ENCODE results near the gene MAPKAP1.

The MAPKAP1 gene

GRCh38 chr9:125612616-125613015 lies 94.4 kb downstream of the MAPKAP1 start:
- TF ChIP-seq, protein P1, sequence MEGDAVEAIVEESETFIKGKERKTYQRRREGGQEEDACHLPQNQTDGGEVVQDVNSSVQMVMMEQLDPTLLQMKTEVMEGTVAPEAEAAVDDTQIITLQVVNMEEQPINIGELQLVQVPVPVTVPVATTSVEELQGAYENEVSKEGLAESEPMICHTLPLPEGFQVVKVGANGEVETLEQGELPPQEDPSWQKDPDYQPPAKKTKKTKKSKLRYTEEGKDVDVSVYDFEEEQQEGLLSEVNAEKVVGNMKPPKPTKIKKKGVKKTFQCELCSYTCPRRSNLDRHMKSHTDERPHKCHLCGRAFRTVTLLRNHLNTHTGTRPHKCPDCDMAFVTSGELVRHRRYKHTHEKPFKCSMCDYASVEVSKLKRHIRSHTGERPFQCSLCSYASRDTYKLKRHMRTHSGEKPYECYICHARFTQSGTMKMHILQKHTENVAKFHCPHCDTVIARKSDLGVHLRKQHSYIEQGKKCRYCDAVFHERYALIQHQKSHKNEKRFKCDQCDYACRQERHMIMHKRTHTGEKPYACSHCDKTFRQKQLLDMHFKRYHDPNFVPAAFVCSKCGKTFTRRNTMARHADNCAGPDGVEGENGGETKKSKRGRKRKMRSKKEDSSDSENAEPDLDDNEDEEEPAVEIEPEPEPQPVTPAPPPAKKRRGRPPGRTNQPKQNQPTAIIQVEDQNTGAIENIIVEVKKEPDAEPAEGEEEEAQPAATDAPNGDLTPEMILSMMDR (IDR thresholded peaks at IDR 0.05) = no peak
- no peak for TF ChIP-seq ZFX (IDR thresholded peaks at IDR 0.05; ENCODE audit: borderline replicate concordance)
- H3K27ac ChIP-seq = no peak overlapping the region

- TF ChIP-seq, protein P1 (IDR thresholded peaks at IDR 0.05) = no peak
- no peak for TF ChIP-seq ZFX (IDR thresholded peaks at IDR 0.05; ENCODE audit: borderline replicate concordance)
- no peak overlapping the region for H3K27ac ChIP-seq
Observed at GRCh38 chr9:125611121-125611765, 95.8 kb downstream of the MAPKAP1 start.

DNA sequence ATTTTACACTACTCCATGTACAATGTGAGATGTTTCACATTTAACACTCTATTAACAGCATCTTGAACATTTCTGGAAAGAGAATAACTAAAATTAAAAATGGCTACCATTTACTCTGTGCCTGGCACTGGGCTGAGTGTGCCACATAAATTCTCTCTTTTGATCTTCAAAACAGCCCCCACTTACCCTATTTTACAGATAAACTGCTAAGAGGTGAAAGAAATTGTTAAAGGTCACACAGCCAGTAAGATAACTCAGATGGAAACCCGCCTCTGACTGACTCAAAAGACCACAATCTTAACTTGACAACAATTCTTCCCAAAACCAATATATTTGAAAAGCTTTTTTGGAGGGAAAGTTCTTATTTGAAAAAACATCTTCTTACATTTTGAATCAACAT lies 97.3 kb downstream of the MAPKAP1 start:
- H3K27ac ChIP-seq = no peak overlapping the region
- TF ChIP-seq, protein P1 (IDR thresholded peaks at IDR 0.05) = no peak
- TF ChIP-seq ZFX (IDR thresholded peaks at IDR 0.05; ENCODE audit: borderline replicate concordance) = no peak

DNA sequence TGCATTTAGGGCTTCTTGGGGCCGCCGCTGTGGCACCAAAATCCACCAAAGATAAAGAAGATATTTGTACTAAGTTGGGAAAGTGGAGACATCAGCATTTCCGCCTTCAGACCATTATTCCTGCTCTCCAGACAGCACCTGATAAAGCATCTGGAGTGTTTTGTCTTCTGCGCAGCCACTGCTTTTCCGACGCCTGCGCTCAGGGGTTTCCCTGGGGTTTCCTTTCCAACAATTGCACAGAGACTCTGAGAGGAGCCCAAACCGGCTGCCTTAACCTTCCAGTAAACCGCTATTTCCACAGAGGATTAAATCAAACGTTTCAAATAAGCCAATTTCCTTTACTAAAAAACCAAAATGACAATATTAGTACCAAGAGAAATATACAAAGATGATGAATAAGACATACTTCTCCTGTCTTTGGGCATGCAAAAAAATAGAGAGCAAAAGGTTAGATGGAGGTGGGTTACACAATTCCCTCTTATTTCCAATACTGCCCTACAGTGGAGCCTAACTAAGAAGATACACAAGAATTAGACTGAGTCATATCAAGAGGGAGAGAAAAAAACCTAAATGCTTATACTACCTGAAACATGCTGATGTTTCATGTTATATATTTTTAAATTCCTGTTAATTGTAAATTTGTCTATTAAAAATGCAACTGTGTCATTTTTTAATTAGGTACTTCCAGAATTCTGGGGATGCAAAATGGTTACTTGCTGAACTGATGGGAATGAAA lies 98.4 kb downstream of the MAPKAP1 start:
- H3K27ac ChIP-seq = no peak overlapping the region
- TF ChIP-seq ZFX (IDR thresholded peaks at IDR 0.05; ENCODE audit: borderline replicate concordance) = no peak
- TF ChIP-seq, protein P1 (IDR thresholded peaks at IDR 0.05) = no peak

- TF ChIP-seq ZFX (IDR thresholded peaks at IDR 0.05; ENCODE audit: borderline replicate concordance) = no peak
- TF ChIP-seq, protein P1 (IDR thresholded peaks at IDR 0.05) = no peak
- no peak overlapping the region for H3K27ac ChIP-seq
Observed at GRCh38 chr9:125604196-125604595, 102.8 kb downstream of the MAPKAP1 start.

GRCh38 chr9:125603478-125604021 lies 103.5 kb downstream of the MAPKAP1 start:
- TF ChIP-seq, protein P1 (IDR thresholded peaks at IDR 0.05) = no peak
- no peak for TF ChIP-seq ZFX (IDR thresholded peaks at IDR 0.05; ENCODE audit: borderline replicate concordance)
- H3K27ac ChIP-seq = no peak overlapping the region

GRCh38 chr9:125601961-125602360 lies 105.0 kb downstream of the MAPKAP1 start:
- no peak overlapping the region for H3K27ac ChIP-seq
- no peak for TF ChIP-seq ZFX (IDR thresholded peaks at IDR 0.05; ENCODE audit: borderline replicate concordance)
- TF ChIP-seq, protein P1 (IDR thresholded peaks at IDR 0.05) = no peak

All from 22Rv1 (cell line).